HEK293 (cell line): ENCODE data around the gene NOL6.
"Not testable (repeated sequence)": the region's sequence is repeated elsewhere in the genome, so short reads cannot be mapped to it uniquely, and the experiment has no call there.

Experiments used
- CTCF ChIA-PET: fragments of 350-600 bp; formaldehyde crosslinking; extraction: SDS; loops from one replicate; lab custom pipeline; 2021; ENCODE audit warnings: antibody characterized with exemption; lab: Yijun Ruan, JAX
- POLR2A ChIA-PET: fragments of 300-600 bp; formaldehyde crosslinking; extraction: SDS; loops from one replicate; lab custom pipeline; 2020; ENCODE audit warnings: antibody characterized with exemption, inconsistent platforms; lab: Yijun Ruan, JAX
- H3K27ac ChIP-seq: fragments of 200-500 bp; sonication (Bioruptor generic); 2 replicates; pipeline ENCODE4 v1.5.1; 2014; ENCODE audit warnings: low read depth, low read length, control low read depth, inconsistent platforms; ENCODE audit errors: extremely low read depth
- H3K36me3 ChIP-seq, 2 experiments: fragments of 200-500 bp in 1 of 2; sonication (Bioruptor generic) in 1 of 2; 1 replicate in 1 of 2; 2 replicates in 1 of 2; pipeline ENCODE4 v1.5.1; 2014 to 2017; ENCODE audit warnings: inconsistent platforms in 2 of 2, low read length in 2 of 2; ENCODE audit not compliant: control insufficient read depth in 2 of 2, insufficient read depth in 1 of 2
- H3K4me1 ChIP-seq: fragments of 200-500 bp; sonication (Bioruptor generic); 2 replicates; pipeline ENCODE4 v1.5.1; 2014; ENCODE audit warnings: mild to moderate bottlenecking, low read length, inconsistent platforms; ENCODE audit not compliant: control insufficient read depth, insufficient read depth
- H3K4me3 ChIP-seq: 2 replicates; pipeline ENCODE4 v1.5.1; 2011; ENCODE audit warnings: low read depth, mild to moderate bottlenecking, control low read depth, low read length, moderate library complexity
- H3K9me3 ChIP-seq: fragments of 200-500 bp; sonication (Bioruptor generic); 2 replicates; pipeline ENCODE4 v1.5.1; 2014; ENCODE audit warnings: low read depth, low read length, inconsistent platforms; ENCODE audit not compliant: control insufficient read depth, insufficient read depth
- ATF2 ChIP-seq: fragments of 450-650 bp; formaldehyde crosslinking; IDR thresholded peaks from 2 replicates; pipeline ENCODE4 v1.5.1; 2016; ENCODE audit warnings: missing biosample characterization, missing genetic modification characterization, low read depth
- FEZF1 ChIP-seq: fragments of 450-650 bp; formaldehyde crosslinking; IDR thresholded peaks from 2 replicates; pipeline ENCODE4 v1.5.1; 2016; ENCODE audit warnings: missing biosample characterization, missing genetic modification characterization
- IKZF3 ChIP-seq: fragments of 450-650 bp; IDR thresholded peaks from 2 replicates; pipeline ENCODE4 v1.5.0; 2018; ENCODE audit warnings: missing biosample characterization, mild to moderate bottlenecking, missing genetic modification characterization, moderate library complexity
- INSM2 ChIP-seq: fragments of 450-650 bp; formaldehyde crosslinking; IDR thresholded peaks from 2 replicates; pipeline ENCODE4 v1.5.1; 2016; ENCODE audit warnings: missing biosample characterization, missing genetic modification characterization
- MYNN ChIP-seq: fragments of 450-650 bp; formaldehyde crosslinking; IDR thresholded peaks from 2 replicates; pipeline ENCODE4 v1.5.1; 2016; ENCODE audit warnings: missing biosample characterization, missing genetic modification characterization, borderline replicate concordance
- OSR2 ChIP-seq: fragments of 450-650 bp; formaldehyde crosslinking; IDR thresholded peaks from 2 replicates; pipeline ENCODE4 v1.5.1; 2016; ENCODE audit warnings: missing biosample characterization, missing genetic modification characterization
- PRDM10 ChIP-seq: fragments of 450-650 bp; formaldehyde crosslinking; IDR thresholded peaks from 2 replicates; pipeline ENCODE4 v1.5.1; 2016; ENCODE audit warnings: missing biosample characterization, missing genetic modification characterization
- WT1 ChIP-seq: fragments of 450-650 bp; formaldehyde crosslinking; IDR thresholded peaks from 2 replicates; pipeline ENCODE4 v1.5.1; 2016; ENCODE audit warnings: missing biosample characterization, missing genetic modification characterization
- ZBTB17 ChIP-seq: fragments of 450-650 bp; formaldehyde crosslinking; IDR thresholded peaks from 2 replicates; pipeline ENCODE4 v1.5.1; 2016; ENCODE audit warnings: missing biosample characterization, missing genetic modification characterization
- ZBTB21 ChIP-seq: fragments of 450-650 bp; formaldehyde crosslinking; IDR thresholded peaks from 2 replicates; pipeline ENCODE4 v1.5.1; 2017; ENCODE audit warnings: missing biosample characterization, missing genetic modification characterization
- ZEB2 ChIP-seq: fragments of 450-650 bp; formaldehyde crosslinking; IDR thresholded peaks from 2 replicates; pipeline ENCODE4 v1.5.1; 2016; ENCODE audit warnings: missing biosample characterization, missing genetic modification characterization
- ZNF24 ChIP-seq: fragments of 450-650 bp; formaldehyde crosslinking; IDR thresholded peaks from 2 replicates; pipeline ENCODE4 v1.5.1; 2016; ENCODE audit warnings: missing biosample characterization, missing genetic modification characterization
- ZNF366 ChIP-seq: fragments of 450-650 bp; formaldehyde crosslinking; conservative IDR thresholded peaks from 2 replicates; pipeline ENCODE4 v1.5.1; 2016; ENCODE audit warnings: missing biosample characterization, missing genetic modification characterization
- ZNF596 ChIP-seq: fragments of 450-650 bp; IDR thresholded peaks from 2 replicates; pipeline ENCODE4 v1.5.0; 2018; ENCODE audit warnings: missing biosample characterization, mild to moderate bottlenecking, missing genetic modification characterization, moderate library complexity
- ZNF600 ChIP-seq: fragments of 450-650 bp; formaldehyde crosslinking; IDR thresholded peaks from 2 replicates; pipeline ENCODE4 v1.5.1; 2016; ENCODE audit warnings: missing biosample characterization, missing genetic modification characterization
- ZNF629 ChIP-seq: fragments of 450-650 bp; formaldehyde crosslinking; IDR thresholded peaks from 2 replicates; pipeline ENCODE4 v1.5.1; 2017; ENCODE audit warnings: missing biosample characterization, missing genetic modification characterization
- ZSCAN30 ChIP-seq: fragments of 450-650 bp; IDR thresholded peaks from 2 replicates; pipeline ENCODE4 v1.5.1; 2018; ENCODE audit warnings: missing biosample characterization, mild to moderate bottlenecking, missing genetic modification characterization, moderate library complexity
- ZXDB ChIP-seq: fragments of 450-650 bp; formaldehyde crosslinking; IDR thresholded peaks from 2 replicates; pipeline ENCODE4 v1.5.1; 2016; ENCODE audit warnings: missing biosample characterization, missing genetic modification characterization

NOL6 gene

GRCh38 chr9:33517934-33518577 lies 44.3 kb upstream of the NOL6 start:
- POLR2A ChIA-PET: interaction anchor here (1.1 kb wide), 1 partner anchor 493 kb away, joined by 3 read pairs; the partner anchor contains the start of gene DNAJA1
- not testable (repeated sequence) for H3K36me3 ChIP-seq, H3K9me3 ChIP-seq, H3K4me3 ChIP-seq, H3K27ac ChIP-seq, H3K4me1 ChIP-seq
- TF ChIP-seq PRDM10 (tag by site-specific recombination): peak; percentile 68
- CTCF ChIA-PET: interaction anchor here (0.7 to 2.5 kb wide), 14 partner anchors 9 to 221 kb away, joined by 3 to 21 read pairs (median 5); partner anchors contain the start of gene NOL6

- no peak for TF ChIP-seq WT1 (tag by site-specific recombination)
- TF ChIP-seq IKZF3 (tag by site-specific recombination): peak; percentile 78
These were observed 43.6 kb upstream of the NOL6 start for GRCh38 chr9:33517373-33517772.

GRCh38 chr9:33516397-33516796 lies 42.7 kb upstream of the NOL6 start:
- CTCF ChIA-PET: interaction anchor here (0.6 to 2.5 kb wide), 4 partner anchors 15 to 57 kb away, joined by 3 to 14 read pairs (median 11); no protein-coding TSS in a partner anchor
- peak; percentile 48; the same call in 1 of the 2 replicates for TF ChIP-seq ZNF629 (tag by site-specific recombination)
- 0 out of 2 replicates have a peak, but pooled peaks have one; percentile 40 for TF ChIP-seq ZBTB21
- 0 out of 2 replicates have a peak, but pooled peaks have one; percentile 34 for TF ChIP-seq ATF2 (tag by site-specific recombination)
- H3K4me1 ChIP-seq, H3K36me3 ChIP-seq, POLR2A ChIA-PET, H3K27ac ChIP-seq, H3K9me3 ChIP-seq, H3K4me3 ChIP-seq: not testable (repeated sequence)

More at GRCh38 chr9:33517373-33517772, 43.6 kb upstream of the NOL6 start:
- CTCF ChIA-PET: interaction anchor here (0.7 to 2.5 kb wide), 17 partner anchors 9 to 141 kb away, joined by 3 to 21 read pairs (median 3); partner anchors contain the start of gene NOL6
- POLR2A ChIA-PET: interaction anchor here (1.1 kb wide), 1 partner anchor 493 kb away, joined by 3 read pairs; the partner anchor contains the start of gene DNAJA1
- H3K4me1 ChIP-seq: no peaks in the 10 kb centered on the region
- H3K9me3 ChIP-seq: no peaks in the 10 kb centered on the region
- H3K4me3 ChIP-seq: no peak overlapping the region
- no peak overlapping the region for H3K27ac ChIP-seq
- H3K36me3 ChIP-seq: no peaks in the 10 kb centered on the region

- POLR2A ChIA-PET, H3K27ac ChIP-seq, H3K36me3 ChIP-seq: not testable (repeated sequence)
- TF ChIP-seq ZNF596 (tag by site-specific recombination) (peak; percentile 55), FEZF1 (peak; percentile 27; the same call in 1 of the 2 replicates), ZXDB (tag by site-specific recombination) (peak; percentile 74), ZNF600 (tag by site-specific recombination) (peak; percentile 51), ZNF366 (tag by site-specific recombination) (0 out of 2 replicates have a peak, but pooled peaks have one; percentile 12), INSM2 (0 out of 2 replicates have a peak, but pooled peaks have one; percentile 36), ZEB2 (tag by site-specific recombination) (peak; percentile 50; the same call in 1 of the 2 replicates), OSR2 (tag by site-specific recombination) (peak; percentile 25; the same call in 1 of the 2 replicates), ZNF24 (peak; percentile 48; the same call in 1 of the 2 replicates), ZSCAN30 (tag by site-specific recombination) (peak; percentile 49; the same call in 1 of the 2 replicates), ZBTB17 (0 out of 2 replicates have a peak, but pooled peaks have one; percentile 23), MYNN (tag by site-specific recombination) (peak; percentile 67; the same call in 1 of the 2 replicates)
These were observed 41.7 kb upstream of the NOL6 start for GRCh38 chr9:33515342-33515995.

More at GRCh38 chr9:33515342-33515995, 41.7 kb upstream of the NOL6 start:
- H3K4me1 ChIP-seq, H3K9me3 ChIP-seq, H3K4me3 ChIP-seq, CTCF ChIA-PET: not testable (repeated sequence)
